GM18517 (cell line): ENCODE measurements around the gene SDK1.

Experiments used
- ATAC-seq: cut with Tn5 transposase; IDR thresholded peaks from one replicate; pipeline ENCODE4 v1.9.1; 2021; ENCODE audit warnings: mild to moderate bottlenecking, moderate library complexity; ENCODE audit not compliant: unreplicated experiment

SDK1 gene

GRCh38 chr7:3897430-3898372, 596.6 kb downstream of the SDK1 start:
- ATAC-seq: no peak

GRCh38 chr7:3899559-3899991, 598.5 kb downstream of the SDK1 start:
- ATAC-seq: no peak

- no peak for ATAC-seq
Measured at GRCh38 chr7:3908153-3908552, 607.1 kb downstream of the SDK1 start.

- no peak for ATAC-seq
Measured at GRCh38 chr7:3909128-3909527, 608.1 kb downstream of the SDK1 start.

GRCh38 chr7:3910054-3910453, 609.0 kb downstream of the SDK1 start:
- no peak for ATAC-seq

- ATAC-seq: no peak
Measured at GRCh38 chr7:3911685-3912084, 610.6 kb downstream of the SDK1 start.

- no peak for ATAC-seq
Measured at GRCh38 chr7:3912291-3912690, 611.2 kb downstream of the SDK1 start.

GRCh38 chr7:3914051-3914775, 613.2 kb downstream of the SDK1 start:
- no peak for ATAC-seq

GRCh38 chr7:3915337-3915878, 614.4 kb downstream of the SDK1 start:
- no peak for ATAC-seq

- ATAC-seq: no peak
Measured at GRCh38 chr7:3916146-3916545, 615.1 kb downstream of the SDK1 start.

- ATAC-seq: no peak
Measured at GRCh38 chr7:3917436-3917835, 616.4 kb downstream of the SDK1 start.

GRCh38 chr7:3918576-3918975, 617.5 kb downstream of the SDK1 start:
- no peak for ATAC-seq

- no peak for ATAC-seq
Measured at GRCh38 chr7:3922175-3922635, 621.2 kb downstream of the SDK1 start.

- ATAC-seq: no peak
Measured at GRCh38 chr7:3923307-3923918, 622.4 kb downstream of the SDK1 start.

GRCh38 chr7:3924277-3924676, 623.2 kb downstream of the SDK1 start:
- ATAC-seq: no peak

- no peak for ATAC-seq
Measured at GRCh38 chr7:3927446-3928110, 626.5 kb downstream of the SDK1 start.

- ATAC-seq: no peak
Measured at GRCh38 chr7:3928727-3929515, 627.9 kb downstream of the SDK1 start.

- ATAC-seq: no peak
Measured at GRCh38 chr7:3931843-3932242, 630.8 kb downstream of the SDK1 start.

GRCh38 chr7:3937146-3937545, 636.1 kb downstream of the SDK1 start:
- no peak for ATAC-seq

- ATAC-seq: no peak
Measured at GRCh38 chr7:3937605-3938004, 636.6 kb downstream of the SDK1 start.
